Neural cell (in vitro differentiated cells): ENCODE measurements around the gene RUNX1. TPM values are rescaled to one million over a fixed set of nuclear protein-coding genes. Genes with fewer than 3 reads are reported as not detected.

Experiments used
- H2AFZ ChIP-seq: fragments of 200-600, 300-800 bp; sonication (generic), shearing (Covaris generic); 2 replicates; pipeline ENCODE4 v1.6.0; 2014; ENCODE audit warnings: low read depth, mild to moderate bottlenecking, antibody characterized with exemption, low read length, moderate library complexity
- H3F3A ChIP-seq: fragments of 200-600 bp; shearing (Covaris generic); 2 replicates; pipeline ENCODE4 v1.6.1; 2016; ENCODE audit warnings: mild to moderate bottlenecking, moderate library complexity, mixed read lengths, antibody characterized with exemption, low read length; ENCODE audit not compliant: insufficient read depth, poor library complexity, severe bottlenecking
- H3K27ac ChIP-seq: fragments of 200-600, 300-800 bp; sonication (generic), shearing (Covaris generic); 2 replicates; pipeline ENCODE4 v1.5.1; 2014; ENCODE audit warnings: mild to moderate bottlenecking, low read length, moderate library complexity
- H3K27me3 ChIP-seq: fragments of 300-800, 200-600 bp; sonication (generic), shearing (Covaris generic); 2 replicates; pipeline ENCODE4 v1.6.0; 2014; ENCODE audit warnings: mild to moderate bottlenecking, low read depth, low read length, moderate library complexity; ENCODE audit not compliant: insufficient read depth
- H3K36me3 ChIP-seq: fragments of 300-800, 200-600 bp; sonication (generic), shearing (Covaris generic); 2 replicates; pipeline ENCODE4 v1.5.1; 2014; ENCODE audit warnings: mild to moderate bottlenecking, antibody characterized with exemption, low read length, moderate library complexity; ENCODE audit not compliant: insufficient read depth
- H3K4me2 ChIP-seq: fragments of 300-800, 200-600 bp; sonication (generic), shearing (Covaris generic); 2 replicates; pipeline ENCODE4 v1.6.0; 2014; ENCODE audit warnings: mild to moderate bottlenecking, low read length
- H3K4me3 ChIP-seq: fragments of 300-800, 200-600 bp; sonication (generic), shearing (Covaris generic); 2 replicates; pipeline ENCODE4 v1.5.1; 2014; ENCODE audit warnings: mild to moderate bottlenecking, low read length, moderate library complexity
- H3K79me2 ChIP-seq: fragments of 200-600 bp; shearing (Covaris generic); replicated peaks from 2 replicates; pipeline ENCODE4 v1.6.0; 2014; ENCODE audit warnings: mild to moderate bottlenecking, low read length, moderate library complexity; ENCODE audit not compliant: insufficient read depth
- H3K9ac ChIP-seq: fragments of 300-800, 200-600 bp; sonication (generic), shearing (Covaris generic); 2 replicates; pipeline ENCODE4 v1.6.1; 2016; ENCODE audit warnings: mild to moderate bottlenecking, low read length, mixed read lengths
- H3K9me2 ChIP-seq: fragments of 200-600 bp; shearing (Covaris generic); 2 replicates; pipeline ENCODE4 v1.6.1; 2016; ENCODE audit warnings: mild to moderate bottlenecking, low read length, mixed read lengths; ENCODE audit not compliant: insufficient read depth
- H3K9me3 ChIP-seq: fragments of 200-600, 300-800 bp; sonication (generic), shearing (Covaris generic); 2 replicates; pipeline ENCODE4 v1.6.1; 2016; ENCODE audit warnings: mild to moderate bottlenecking, mixed run types, low read length, moderate library complexity, mixed read lengths
- H4K20me1 ChIP-seq: fragments of 200-600 bp; shearing (Covaris generic); 2 replicates; pipeline ENCODE4 v1.6.1; 2016; ENCODE audit warnings: mild to moderate bottlenecking, mixed run types; ENCODE audit not compliant: insufficient read depth
- CTCF ChIP-seq: fragments of 450-650 bp; IDR thresholded peaks from 2 replicates; pipeline ENCODE4 v1.5.1; 2014; ENCODE audit warnings: antibody characterized with exemption, mild to moderate bottlenecking, moderate library complexity; ENCODE audit not compliant: poor library complexity, severe bottlenecking
- EP300 ChIP-seq: fragments of 450-650 bp; conservative IDR thresholded peaks from 2 replicates; pipeline ENCODE4 v1.6.1; 2014; ENCODE audit warnings: antibody characterized with exemption, mild to moderate bottlenecking, moderate library complexity; ENCODE audit not compliant: poor library complexity, severe bottlenecking
- EZH2 ChIP-seq: fragments of 200-600, 300-800 bp; shearing (Covaris generic), sonication (generic); IDR thresholded peaks from 2 replicates; pipeline ENCODE4 v1.6.1; 2014; ENCODE audit warnings: antibody characterized with exemption, low read length, borderline replicate concordance, mild to moderate bottlenecking; ENCODE audit not compliant: insufficient read depth, poor library complexity, severe bottlenecking
- MXI1 ChIP-seq: fragments of 450-650 bp; conservative IDR thresholded peaks from 2 replicates; pipeline ENCODE4 v1.6.1; 2014; ENCODE audit warnings: antibody characterized with exemption, mild to moderate bottlenecking; ENCODE audit not compliant: poor library complexity, severe bottlenecking
- POLR2AphosphoS5 ChIP-seq: IDR thresholded peaks from 2 replicates; pipeline ENCODE4 v1.6.1; 2012
- RAD21 ChIP-seq: fragments of 450-650 bp; conservative IDR thresholded peaks from 2 replicates; pipeline ENCODE4 v1.6.1; 2014; ENCODE audit warnings: antibody characterized with exemption, mild to moderate bottlenecking, moderate library complexity
- REST ChIP-seq: IDR thresholded peaks from 2 replicates; pipeline ENCODE4 v1.6.1; 2012; ENCODE audit warnings: borderline replicate concordance
- SMC3 ChIP-seq: fragments of 450-650 bp; conservative IDR thresholded peaks from 2 replicates; pipeline ENCODE4 v1.6.1; 2014; ENCODE audit warnings: antibody characterized with exemption, mild to moderate bottlenecking, moderate library complexity; ENCODE audit not compliant: poor library complexity
- TAF1 ChIP-seq: IDR thresholded peaks from 2 replicates; pipeline ENCODE4 v1.6.1; 2012; ENCODE audit warnings: low read depth
- polyA plus RNA-seq: library from polyadenylated mRNA; depleted of rRNA; stranded (reverse); fragments of >200 nt; gene quantifications from 2 replicates; pipeline ENCODE4 v1.2.3, GENCODE V29; 2014

Gene RUNX1
- polyA plus RNA-seq, 1 donor from 2014 or later, result not detected

GRCh38 chr21:34881839-34882371, 167.2 kb downstream of the RUNX1 start:
- Histone ChIP-seq H3K79me2 (no peaks in the 10 kb centered on the region), H3K36me3 (no peaks in the 10 kb centered on the region), H3K9me2 (no peaks in the 10 kb centered on the region), H4K20me1 (no peaks in the 10 kb centered on the region), H3K4me2 (no peak overlapping the region), H3K9ac (no peak overlapping the region), H3F3A (no peaks in the 10 kb centered on the region), H3K4me3 (no peak overlapping the region), H3K9me3 (no peaks in the 10 kb centered on the region), H2AFZ (no peak overlapping the region), H3K27me3 (peaks cover 42% of the 10 kb centered on the region), H3K27ac (no peak overlapping the region)
- TF ChIP-seq REST (no peak), TAF1 (no peak), EP300 (no peak), MXI1 (no peak), CTCF (no peak), EZH2 (no peak), SMC3 (no peak), RAD21 (no peak), POLR2AphosphoS5 (no peak)

DNA sequence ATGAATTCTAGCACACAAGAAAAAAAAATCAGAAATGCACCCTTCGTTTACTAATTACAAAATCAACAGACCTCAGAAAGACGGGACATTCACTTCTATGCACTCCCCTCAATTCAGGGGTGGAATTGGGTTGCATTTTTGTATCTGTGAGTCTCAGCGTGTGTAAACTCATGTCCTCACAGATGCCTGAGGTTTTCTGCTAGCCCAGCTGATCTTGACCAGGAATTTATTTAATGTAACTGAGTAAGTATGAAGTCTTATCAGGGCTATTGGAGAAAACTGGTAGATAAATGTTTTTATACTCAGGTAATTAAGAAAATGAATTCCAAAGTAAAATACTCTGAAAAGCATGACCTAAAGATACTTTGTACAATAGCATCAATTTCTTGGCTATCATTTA, 167.7 kb downstream of the RUNX1 start:
- H3K9me3 ChIP-seq, result no peaks in the 10 kb centered on the region
- H2AFZ ChIP-seq, result no peak overlapping the region
- no peaks in the 10 kb centered on the region for H3F3A ChIP-seq
- no peaks in the 10 kb centered on the region for H3K9me2 ChIP-seq
- H3K27ac ChIP-seq, result no peak overlapping the region
- no peak for TF ChIP-seq CTCF
- no peak for TF ChIP-seq TAF1
- no peak for TF ChIP-seq RAD21
- TF ChIP-seq POLR2AphosphoS5, result no peak
- TF ChIP-seq SMC3, result no peak
- TF ChIP-seq EZH2, result no peak
- no peak for TF ChIP-seq REST
- TF ChIP-seq MXI1, result no peak
- TF ChIP-seq EP300, result no peak
- no peaks in the 10 kb centered on the region for H3K79me2 ChIP-seq
- no peak overlapping the region for H3K9ac ChIP-seq
- peaks cover 38% of the 10 kb centered on the region for H3K27me3 ChIP-seq
- no peaks in the 10 kb centered on the region for H3K36me3 ChIP-seq
- no peak overlapping the region for H3K4me3 ChIP-seq
- no peaks in the 10 kb centered on the region for H4K20me1 ChIP-seq
- H3K4me2 ChIP-seq, result no peak overlapping the region
